Gastrocnemius medialis (tissue), 4 donors: ENCODE measurements around the gene HK1.

Experiments
- CTCF ChIP-seq, 5 experiments: fragments of 450-650 bp in 3 of 5; fragments of 200-600 bp in 2 of 5; sonication (generic) in 2 of 5; IDR thresholded peaks in 4 of 5; conservative IDR thresholded peaks in 1 of 5; 1 replicate in 4 of 5; 2 replicates in 1 of 5; pipeline ENCODE4 v1.5.1; 2016 to 2019; ENCODE audit warnings: antibody characterized with exemption in 5 of 5, mild to moderate bottlenecking in 3 of 5, moderate library complexity in 3 of 5
- POLR2A ChIP-seq, 2 donors: fragments of 450-650 bp; IDR thresholded peaks; one replicate each; pipeline ENCODE4 v1.6.1; 2017; ENCODE audit warnings: antibody characterized with exemption in 2 of 2, mild to moderate bottlenecking in 2 of 2, moderate library complexity in 2 of 2

- TF ChIP-seq CTCF (IDR thresholded peaks at IDR 0.05 in 4 of 5, conservative IDR thresholded peaks at IDR 0.05 in 1 of 5) (no peak), POLR2A (IDR thresholded peaks at IDR 0.05) (no peak)
These were observed 59.8 kb downstream of the HK1 start for GRCh38 chr10:69338133-69338456.
